ENCODE data around the gene NSL1. TPM values are rescaled to one million over a fixed set of nuclear protein-coding genes. Genes with fewer than 3 reads are reported as not detected.

Gene NSL1
- total RNA-seq, 1 experiment from 2014 or later: 36.4 TPM

GRCh38 chr1:212820969-212821368 is 29.4 kb upstream of the NSL1 start:
- TF ChIP-seq CEBPB (IDR thresholded peaks at IDR 0.05; ENCODE audit: low read depth): no peak
- no peak for TF ChIP-seq CTCF (IDR thresholded peaks at IDR 0.05 in 2 of 3, conservative IDR thresholded peaks at IDR 0.05 in 1 of 3; ENCODE audit: borderline replicate concordance in 1 of 3, insufficient read depth in 1 of 3, low read depth in 2 of 3, low read length in 2 of 3)
- no peaks in the 10 kb centered on the region for H3K9me2 ChIP-seq (ENCODE audit: insufficient read depth)
- H3K4me1 ChIP-seq (ENCODE audit: control insufficient read depth in 1 of 2, insufficient read depth in 2 of 2, low read length in 2 of 2): no peaks in the 10 kb centered on the region; a peak in 1 of 4 replicates
- no peak for DNase-seq (ENCODE audit: low read depth, low spot score)
- H3K4me3 ChIP-seq (replicated peaks in 1 of 2; ENCODE audit: low read depth in 1 of 2, low read length in 2 of 2): no peak overlapping the region
- POLR2A ChIA-PET: no interaction called here
- no peak overlapping the region for H3K9ac ChIP-seq (ENCODE audit: low read length)
- no peak overlapping the region for H3K27ac ChIP-seq (ENCODE audit: low read depth, low read length)
- H4K20me1 ChIP-seq (ENCODE audit: insufficient read depth): no peaks in the 10 kb centered on the region
- no peaks in the 10 kb centered on the region for H3K27me3 ChIP-seq (ENCODE audit: insufficient read depth, low read length)
- RAD21 ChIA-PET (ENCODE audit: low non-redundant PET in 1 of 2, low total read pairs in 2 of 2, uncharacterized antibody in 2 of 2, unreplicated experiment in 2 of 2): no interaction called here
- CTCF ChIA-PET: no interaction called here
- H3K79me2 ChIP-seq (ENCODE audit: insufficient read depth, low read length): no peaks in the 10 kb centered on the region
- no TSS peak for BruUV-seq (replicated peaks)
- H3K4me2 ChIP-seq (ENCODE audit: low read length): no peak overlapping the region
- no peak overlapping the region for H2AFZ ChIP-seq (ENCODE audit: low read depth, low read length, poor library complexity, severe bottlenecking)
- H3K36me3 ChIP-seq (ENCODE audit: control insufficient read depth in 1 of 2, insufficient read depth in 2 of 2, low read length in 2 of 2): no peaks in the 10 kb centered on the region
- no peak for ATAC-seq
- H3K9me3 ChIP-seq (ENCODE audit: control insufficient read depth in 1 of 2, insufficient read depth in 1 of 2, low read depth in 1 of 2, low read length in 2 of 2): peaks cover 6 to 9% of the 10 kb centered on the region in 2 experiments; a peak in 2 of 4 replicates
- intact Hi-C loops (cut with micrococcal nuclease): no loop called here

GRCh38 chr1:212819726-212820125 is 28.1 kb upstream of the NSL1 start:
- ATAC-seq (no peak), DNase-seq (ENCODE audit: low read depth, low spot score) (no peak)
- no peak overlapping the region for H3K4me3 ChIP-seq (replicated peaks in 1 of 2; ENCODE audit: low read depth in 1 of 2, low read length in 2 of 2)
- intact Hi-C loops (cut with micrococcal nuclease): no loop called here
- H2AFZ ChIP-seq (ENCODE audit: low read depth, low read length, poor library complexity, severe bottlenecking): no peak overlapping the region
- ChIA-PET CTCF (no interaction called here), RAD21 (ENCODE audit: low non-redundant PET in 1 of 2, low total read pairs in 2 of 2, uncharacterized antibody in 2 of 2, unreplicated experiment in 2 of 2) (no interaction called here), POLR2A (no interaction called here)
- BruUV-seq (replicated peaks): no TSS peak
- H3K79me2 ChIP-seq (ENCODE audit: insufficient read depth, low read length): no peaks in the 10 kb centered on the region
- H3K27me3 ChIP-seq (ENCODE audit: insufficient read depth, low read length): no peaks in the 10 kb centered on the region
- no peaks in the 10 kb centered on the region for H3K36me3 ChIP-seq (ENCODE audit: control insufficient read depth in 1 of 2, insufficient read depth in 2 of 2, low read length in 2 of 2)
- H3K9me3 ChIP-seq (ENCODE audit: control insufficient read depth in 1 of 2, insufficient read depth in 1 of 2, low read depth in 1 of 2, low read length in 2 of 2): no peaks in the 10 kb centered on the region; a peak in 1 of 4 replicates
- no peaks in the 10 kb centered on the region for H3K9me2 ChIP-seq (ENCODE audit: insufficient read depth)
- H4K20me1 ChIP-seq (ENCODE audit: insufficient read depth): no peaks in the 10 kb centered on the region
- H3K4me2 ChIP-seq (ENCODE audit: low read length): no peak overlapping the region
- no peak overlapping the region for H3K27ac ChIP-seq (ENCODE audit: low read depth, low read length)
- no peak overlapping the region for H3K9ac ChIP-seq (ENCODE audit: low read length)
- no peaks in the 10 kb centered on the region; a peak in 1 of 4 replicates for H3K4me1 ChIP-seq (ENCODE audit: control insufficient read depth in 1 of 2, insufficient read depth in 2 of 2, low read length in 2 of 2)
- TF ChIP-seq SIN3A (IDR thresholded peaks at IDR 0.05; ENCODE audit: low read depth) (no peak), ZBTB33 (IDR thresholded peaks at IDR 0.05; ENCODE audit: extremely low read depth, insufficient replicate concordance, low read length) (no peak), REST (IDR thresholded peaks at IDR 0.05; ENCODE audit: low read depth) (no peak), POLR2AphosphoS5 (IDR thresholded peaks at IDR 0.05; ENCODE audit: low read depth, low read length) (no peak), SRF (IDR thresholded peaks at IDR 0.05; ENCODE audit: low read depth) (no peak), CBX3 (IDR thresholded peaks at IDR 0.05; ENCODE audit: low read depth) (no peak), CTCF (IDR thresholded peaks at IDR 0.05 in 2 of 3, conservative IDR thresholded peaks at IDR 0.05 in 1 of 3; ENCODE audit: borderline replicate concordance in 1 of 3, insufficient read depth in 1 of 3, low read depth in 2 of 3, low read length in 2 of 3) (no peak), SP1 (IDR thresholded peaks at IDR 0.05; ENCODE audit: low read depth) (no peak), CEBPB (IDR thresholded peaks at IDR 0.05; ENCODE audit: low read depth) (no peak)
